ENCODE data around the gene FAM171A1.

- TF ChIP-seq CTCF (IDR thresholded peaks at IDR 0.05; ENCODE audit: insufficient read depth, low read depth, low read length) (no peak), EZH2 (IDR thresholded peaks at IDR 0.05; ENCODE audit: insufficient read depth, low read length) (no peak)
Measured at GRCh38 chr10:15324113-15324512, 47.0 kb downstream of the FAM171A1 start.

All from astrocyte (in vitro differentiated cells and primary cell).